NCI-H345 (cell line): Measurements from ENCODE around the gene SLC7A9.
"Not testable (repeated sequence)": the region's sequence is repeated elsewhere in the genome, so short reads cannot be mapped to it uniquely, and the experiment has no call there.

Source experiments
- DNase-seq: peaks from one replicate; lab custom pipeline; 2025; lab: John Stamatoyannopoulos, UW

SLC7A9 gene

GRCh38 chr19:32885255-32885654 is 15.7 kb upstream of the SLC7A9 start:
- not testable (repeated sequence) for DNase-seq

- no peak for DNase-seq
Observed at GRCh38 chr19:32881766-32882165, 12.2 kb upstream of the SLC7A9 start.

GRCh38 chr19:32880622-32881021 is 11.1 kb upstream of the SLC7A9 start:
- DNase-seq, result no peak

GRCh38 chr19:32879741-32880140 is 10.2 kb upstream of the SLC7A9 start:
- no peak for DNase-seq

- DNase-seq, result no peak
Observed at GRCh38 chr19:32878988-32879387, 9.4 kb upstream of the SLC7A9 start.

- no peak for DNase-seq
Observed at GRCh38 chr19:32877977-32878745, 8.6 kb upstream of the SLC7A9 start.

GRCh38 chr19:32877323-32877912 is 7.9 kb upstream of the SLC7A9 start:
- DNase-seq, result no peak

GRCh38 chr19:32876919-32877285 is 7.3 kb upstream of the SLC7A9 start:
- DNase-seq, result no peak

- DNase-seq, result no peak
Observed at GRCh38 chr19:32876236-32876918, 6.8 kb upstream of the SLC7A9 start.

GRCh38 chr19:32875428-32875827 is 5.9 kb upstream of the SLC7A9 start:
- no peak for DNase-seq

GRCh38 chr19:32874605-32875004 is 5.0 kb upstream of the SLC7A9 start:
- DNase-seq, result no peak

- no peak for DNase-seq
Observed at GRCh38 chr19:32873247-32873959, 3.8 kb upstream of the SLC7A9 start.

- DNase-seq, result no peak
Observed at GRCh38 chr19:32872391-32872790, 2.8 kb upstream of the SLC7A9 start.

GRCh38 chr19:32870981-32871451 is 1.4 kb upstream of the SLC7A9 start:
- DNase-seq, result peak; percentile 13

- DNase-seq, result no peak
Observed at GRCh38 chr19:32869966-32870573, 503 bp upstream of the SLC7A9 start.

- DNase-seq, result no peak
Observed at GRCh38 chr19:32868206-32868950, 1.2 kb downstream of the SLC7A9 start.

GRCh38 chr19:32867436-32867835 is 2.1 kb downstream of the SLC7A9 start:
- not testable (repeated sequence) for DNase-seq

- no peak for DNase-seq
Observed at GRCh38 chr19:32866564-32867265, 2.9 kb downstream of the SLC7A9 start.

GRCh38 chr19:32866061-32866460 is 3.5 kb downstream of the SLC7A9 start:
- DNase-seq, result no peak

- no peak for DNase-seq
Observed at GRCh38 chr19:32865326-32865725, 4.2 kb downstream of the SLC7A9 start.
